Osteocyte (in vitro differentiated cells): ENCODE data around the gene CIROP. TPM values are rescaled to one million over a fixed set of nuclear protein-coding genes. Genes with fewer than 3 reads are reported as not detected.

Source experiments
- DNase-seq: peaks from one replicate; pipeline ENCODE4 v3.0.0; 2021; ENCODE audit warnings: mixed read lengths; ENCODE audit not compliant: unreplicated experiment; ENCODE audit errors: extremely low spot score
- H3K27ac Mint-ChIP-seq: one replicate; pipeline ENCODE4 v1.8.0; 2021; ENCODE audit warnings: mild to moderate bottlenecking, mixed read lengths; ENCODE audit not compliant: unreplicated experiment
- H3K27me3 Mint-ChIP-seq: one replicate; pipeline ENCODE4 v1.8.0; 2021; ENCODE audit warnings: mixed read lengths; ENCODE audit not compliant: unreplicated experiment
- H3K36me3 Mint-ChIP-seq: one replicate; pipeline ENCODE4 v1.8.0; 2021; ENCODE audit warnings: mixed read lengths; ENCODE audit not compliant: unreplicated experiment
- H3K4me1 Mint-ChIP-seq: one replicate; pipeline ENCODE4 v1.8.0; 2021; ENCODE audit warnings: mixed read lengths; ENCODE audit not compliant: unreplicated experiment
- H3K4me3 Mint-ChIP-seq: one replicate; pipeline ENCODE4 v1.8.0; 2021; ENCODE audit warnings: mild to moderate bottlenecking, moderate library complexity, mixed read lengths; ENCODE audit not compliant: unreplicated experiment
- H3K9me3 Mint-ChIP-seq: one replicate; pipeline ENCODE4 v1.8.0; 2021; ENCODE audit warnings: mixed read lengths; ENCODE audit not compliant: unreplicated experiment
- total RNA-seq: library from RNA; stranded (reverse); gene quantifications from 2 replicates; pipeline ENCODE4 v1.2.1, GENCODE V29; 2021
- TF ChIP-seq, protein P1 (sequence below): fragments of 200-600 bp; sonication (generic); IDR thresholded peaks from 2 replicates; pipeline ENCODE4 v1.5.0; 2021; ENCODE audit warnings: antibody characterized with exemption, mild to moderate bottlenecking, moderate library complexity

Gene CIROP
- total RNA-seq, 1 donor from 2014 or later: not detected

- H3K4me3 Mint-ChIP-seq: no peak overlapping the region
- peaks cover 34% of the 10 kb centered on the region for H3K36me3 Mint-ChIP-seq
- peaks cover 52% of the 10 kb centered on the region for H3K4me1 Mint-ChIP-seq
Observed at GRCh38 chr14:23066855-23067744, 37.7 kb downstream of the CIROP start.

GRCh38 chr14:23066368-23066767 lies 38.4 kb downstream of the CIROP start:
- H3K4me1 Mint-ChIP-seq: peaks cover 48% of the 10 kb centered on the region
- DNase-seq: peak; percentile 42

More at GRCh38 chr14:23066855-23067744, 37.7 kb downstream of the CIROP start:
- no peaks in the 10 kb centered on the region for H3K27me3 Mint-ChIP-seq
- peak; percentile 65 for DNase-seq
- no peaks in the 10 kb centered on the region for H3K9me3 Mint-ChIP-seq
- no peak overlapping the region for H3K27ac Mint-ChIP-seq
- TF ChIP-seq, protein P1, sequence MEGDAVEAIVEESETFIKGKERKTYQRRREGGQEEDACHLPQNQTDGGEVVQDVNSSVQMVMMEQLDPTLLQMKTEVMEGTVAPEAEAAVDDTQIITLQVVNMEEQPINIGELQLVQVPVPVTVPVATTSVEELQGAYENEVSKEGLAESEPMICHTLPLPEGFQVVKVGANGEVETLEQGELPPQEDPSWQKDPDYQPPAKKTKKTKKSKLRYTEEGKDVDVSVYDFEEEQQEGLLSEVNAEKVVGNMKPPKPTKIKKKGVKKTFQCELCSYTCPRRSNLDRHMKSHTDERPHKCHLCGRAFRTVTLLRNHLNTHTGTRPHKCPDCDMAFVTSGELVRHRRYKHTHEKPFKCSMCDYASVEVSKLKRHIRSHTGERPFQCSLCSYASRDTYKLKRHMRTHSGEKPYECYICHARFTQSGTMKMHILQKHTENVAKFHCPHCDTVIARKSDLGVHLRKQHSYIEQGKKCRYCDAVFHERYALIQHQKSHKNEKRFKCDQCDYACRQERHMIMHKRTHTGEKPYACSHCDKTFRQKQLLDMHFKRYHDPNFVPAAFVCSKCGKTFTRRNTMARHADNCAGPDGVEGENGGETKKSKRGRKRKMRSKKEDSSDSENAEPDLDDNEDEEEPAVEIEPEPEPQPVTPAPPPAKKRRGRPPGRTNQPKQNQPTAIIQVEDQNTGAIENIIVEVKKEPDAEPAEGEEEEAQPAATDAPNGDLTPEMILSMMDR: no peak

GRCh38 chr14:23063601-23064000 lies 41.2 kb downstream of the CIROP start:
- no peak for DNase-seq
- no peak overlapping the region for H3K4me3 Mint-ChIP-seq
- peaks cover 38% of the 10 kb centered on the region for H3K36me3 Mint-ChIP-seq
- no peaks in the 10 kb centered on the region for H3K27me3 Mint-ChIP-seq
- H3K9me3 Mint-ChIP-seq: no peaks in the 10 kb centered on the region
- peaks cover 33% of the 10 kb centered on the region for H3K4me1 Mint-ChIP-seq
- H3K27ac Mint-ChIP-seq: no peak overlapping the region
- TF ChIP-seq, protein P1: no peak

More at GRCh38 chr14:23066368-23066767, 38.4 kb downstream of the CIROP start:
- Mint-ChIP-seq H3K4me3 (no peak overlapping the region), H3K27ac (no peak overlapping the region), H3K36me3 (peaks cover 35% of the 10 kb centered on the region), H3K27me3 (no peaks in the 10 kb centered on the region), H3K9me3 (no peaks in the 10 kb centered on the region)
- TF ChIP-seq, protein P1: no peak

DNA sequence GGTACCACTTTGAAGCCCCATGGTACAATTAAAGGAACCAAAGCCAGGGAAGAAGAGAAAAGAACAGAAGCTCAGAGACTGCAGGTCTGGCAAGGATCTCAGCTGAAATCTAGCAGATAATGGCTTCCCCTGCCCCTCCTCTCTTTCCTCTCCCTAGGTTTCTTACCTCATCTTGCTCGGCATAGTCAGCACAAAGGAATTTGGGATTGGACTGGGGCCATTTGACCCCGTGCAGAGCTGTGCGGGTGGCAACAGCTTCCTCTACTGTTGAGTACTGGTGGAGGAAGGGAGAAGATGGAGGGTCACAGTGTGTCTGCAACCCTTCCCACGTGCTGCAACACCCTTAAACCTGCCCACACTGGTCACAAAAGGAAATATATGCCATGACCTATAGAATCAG lies 42.8 kb downstream of the CIROP start:
- TF ChIP-seq, protein P1: no peak
- no peak for DNase-seq
- Mint-ChIP-seq H3K36me3 (peaks cover 37% of the 10 kb centered on the region), H3K27me3 (no peaks in the 10 kb centered on the region), H3K4me3 (peak overlapping the region; percentile 18), H3K9me3 (no peaks in the 10 kb centered on the region), H3K27ac (peak overlapping the region; percentile 70), H3K4me1 (peaks cover 35% of the 10 kb centered on the region)

GRCh38 chr14:23060536-23061260 lies 44.1 kb downstream of the CIROP start:
- Mint-ChIP-seq H3K4me3 (no peak overlapping the region), H3K4me1 (peaks cover 45% of the 10 kb centered on the region), H3K9me3 (no peaks in the 10 kb centered on the region), H3K27ac (no peak overlapping the region), H3K27me3 (no peaks in the 10 kb centered on the region), H3K36me3 (peaks cover 34% of the 10 kb centered on the region)
- DNase-seq: no peak
- TF ChIP-seq, protein P1: no peak
